CD4-positive, alpha-beta memory T cell (primary cell): ENCODE measurements around the gene RITA1. TPM values are rescaled to one million over a fixed set of nuclear protein-coding genes. Genes with fewer than 3 reads are reported as not detected.
"Not testable (repeated sequence)": the region's sequence is repeated elsewhere in the genome, so short reads cannot be mapped to it uniquely, and the experiment has no call there.

Source experiments
- CTCF ChIA-PET: fragments of 350-600 bp; sonication (Branson Sonifier 250); formaldehyde crosslinking; loops from one replicate; lab custom pipeline; 2021; ENCODE audit warnings: inconsistent platforms; ENCODE audit not compliant: partially characterized antibody; lab: Charles Lee
- POLR2A ChIA-PET: fragments of 350-600 bp; sonication (Branson Sonifier 250); formaldehyde crosslinking; loops from one replicate; lab custom pipeline; 2021; ENCODE audit not compliant: partially characterized antibody; lab: Charles Lee
- DNase-seq, 5 donors: peaks; one replicate each; pipeline versions ENCODE4 v3.0.0 to v3.0.0-alpha.2; 2020 to 2022; ENCODE audit warnings: mixed read lengths in 1 of 5
- H3K27ac ChIP-seq: one replicate; pipeline ENCODE4 v1.7.0; 2013; ENCODE audit warnings: low read depth, low read length
- H3K27me3 ChIP-seq: 2 replicates; pipeline ENCODE4 v1.7.0; 2013; ENCODE audit warnings: mild to moderate bottlenecking, low read length, moderate library complexity; ENCODE audit not compliant: insufficient read depth
- H3K36me3 ChIP-seq: 2 replicates; pipeline ENCODE4 v1.7.0; 2013; ENCODE audit warnings: mild to moderate bottlenecking, low read length, moderate library complexity; ENCODE audit not compliant: insufficient read depth
- H3K4me1 ChIP-seq: 2 replicates; pipeline ENCODE4 v1.7.0; 2013; ENCODE audit warnings: mild to moderate bottlenecking, low read length, moderate library complexity; ENCODE audit not compliant: insufficient read depth
- H3K4me3 ChIP-seq, 2 donors: one replicate each; pipeline ENCODE4 v1.7.0; 2013; ENCODE audit warnings: low read length in 2 of 2, mild to moderate bottlenecking in 1 of 2
- H3K9me3 ChIP-seq, 2 donors: one replicate each; pipeline ENCODE4 v1.7.0; 2013; ENCODE audit warnings: low read length in 2 of 2, control low read depth in 1 of 2; ENCODE audit not compliant: control insufficient read depth in 1 of 2
- H3K27ac Mint-ChIP-seq, 7 donors: one replicate each; pipeline ENCODE4 v1.8.0; 2020 to 2021; ENCODE audit warnings: mixed read lengths in 7 of 7, mild to moderate bottlenecking in 6 of 7, inconsistent platforms in 3 of 7, moderate library complexity in 3 of 7
- H3K27me3 Mint-ChIP-seq, 2 donors: one replicate each; pipeline ENCODE4 v1.8.0; 2020 to 2021; ENCODE audit warnings: mixed read lengths in 2 of 2
- H3K36me3 Mint-ChIP-seq, 2 donors: one replicate each; pipeline ENCODE4 v1.8.0; 2020 to 2021; ENCODE audit warnings: mixed read lengths in 2 of 2, inconsistent platforms in 1 of 2, mild to moderate bottlenecking in 1 of 2
- H3K4me1 Mint-ChIP-seq, 4 donors: one replicate each; pipeline ENCODE4 v1.8.0; 2020 to 2021; ENCODE audit warnings: mixed read lengths in 4 of 4, mild to moderate bottlenecking in 1 of 4
- H3K4me3 Mint-ChIP-seq, 8 donors: one replicate each; pipeline ENCODE4 v1.8.0; 2020 to 2021; ENCODE audit warnings: mixed read lengths in 8 of 8, mild to moderate bottlenecking in 7 of 8, moderate library complexity in 6 of 8, inconsistent platforms in 3 of 8
- H3K9me3 Mint-ChIP-seq, 8 donors: one replicate each; pipeline ENCODE4 v1.8.0; 2020 to 2021; ENCODE audit warnings: mixed read lengths in 8 of 8, mild to moderate bottlenecking in 5 of 8, inconsistent platforms in 3 of 8, moderate library complexity in 1 of 8
- intact Hi-C: fragments of 100-400 bp; cut with micrococcal nuclease; formaldehyde crosslinking; loops from one replicate; pipeline ENCODE4 v1.15.1; 2023
- polyA plus RNA-seq, 2 donors: library from polyadenylated mRNA; unstranded; fragments of 300-500 nt; fragmentation: Illumina TruSeq; gene quantifications; one replicate each; pipeline ENCODE4 v1.2.3, GENCODE V29; 2021
- total RNA-seq, 2 experiments: library from RNA; stranded (reverse); gene quantifications; one replicate each; pipeline ENCODE4 v1.2.3, GENCODE V29; 2021

The RITA1 gene
- total and polyA plus RNA-seq, 4 experiments from 2014 or later, result 12.8 to 25.9 (median 16.8) TPM

DNA sequence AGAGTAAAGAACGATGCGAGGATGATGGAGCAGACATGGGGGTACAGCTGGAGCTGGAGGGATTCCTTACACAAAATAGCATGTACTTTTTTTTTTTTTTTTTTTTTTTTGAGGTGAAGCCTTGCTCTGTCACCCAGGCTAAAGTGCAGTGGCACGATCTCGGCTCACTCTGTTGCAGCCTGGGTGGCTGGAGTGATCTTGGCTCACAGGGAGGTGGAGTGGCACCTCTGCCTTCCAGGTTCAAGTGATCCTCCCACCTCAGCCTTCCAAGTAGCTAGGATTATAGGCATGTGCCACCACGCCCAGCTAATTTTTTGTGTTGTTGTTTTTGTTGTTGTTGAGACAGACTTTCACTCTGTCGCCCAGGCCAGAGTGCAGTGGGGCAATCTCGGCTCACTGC, 44.8 kb upstream of the RITA1 start:
- Mint-ChIP-seq H3K9me3 (no peaks in the 10 kb centered on the region), H3K27ac (no peak overlapping the region), H3K36me3 (no peaks in the 10 kb centered on the region), H3K4me3 (no peak overlapping the region), H3K27me3 (peaks cover 3% of the 10 kb centered on the region in 2 donors), H3K4me1 (peaks cover 4 to 14% (median 10%) of the 10 kb centered on the region in 4 donors)
- H3K4me1 ChIP-seq, result peaks cover 12% of the 10 kb centered on the region
- no peaks in the 10 kb centered on the region for H3K36me3 ChIP-seq
- H3K27ac ChIP-seq, result no peak overlapping the region
- intact Hi-C loops, result no loop called here
- H3K9me3 ChIP-seq, result no peaks in the 10 kb centered on the region
- POLR2A ChIA-PET, result no interaction called here
- CTCF ChIA-PET, result no interaction called here
- no peak for DNase-seq
- H3K4me3 ChIP-seq, result no peak overlapping the region
- H3K27me3 ChIP-seq, result no peaks in the 10 kb centered on the region

DNA sequence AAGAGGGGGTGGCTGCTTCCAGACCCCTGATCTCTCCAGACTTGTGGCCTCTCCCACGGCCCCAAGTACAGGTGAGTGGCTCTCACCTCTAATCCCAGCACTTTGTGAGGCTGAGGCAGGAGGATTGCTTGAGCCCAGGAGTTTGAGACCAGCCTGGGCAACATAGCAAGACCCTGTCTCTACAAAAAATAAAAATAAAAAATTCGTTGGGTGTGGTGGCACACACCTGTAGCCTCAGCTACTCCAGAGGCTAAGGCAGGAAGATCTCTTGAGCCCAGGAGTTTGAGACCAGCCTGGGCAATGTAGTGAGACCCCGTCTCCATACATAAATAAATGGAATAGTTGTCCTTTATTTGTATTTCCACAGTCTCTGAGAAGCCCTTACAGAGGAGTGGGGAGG, 43.8 kb upstream of the RITA1 start:
- H3K4me1 ChIP-seq, H3K27me3 ChIP-seq, H3K4me1 Mint-ChIP-seq, CTCF ChIA-PET, H3K4me3 ChIP-seq, POLR2A ChIA-PET, DNase-seq, H3K9me3 Mint-ChIP-seq, H3K27me3 Mint-ChIP-seq, H3K27ac Mint-ChIP-seq, H3K27ac ChIP-seq, H3K36me3 ChIP-seq, H3K9me3 ChIP-seq, intact Hi-C loops, H3K36me3 Mint-ChIP-seq, H3K4me3 Mint-ChIP-seq: not testable (repeated sequence)

DNA sequence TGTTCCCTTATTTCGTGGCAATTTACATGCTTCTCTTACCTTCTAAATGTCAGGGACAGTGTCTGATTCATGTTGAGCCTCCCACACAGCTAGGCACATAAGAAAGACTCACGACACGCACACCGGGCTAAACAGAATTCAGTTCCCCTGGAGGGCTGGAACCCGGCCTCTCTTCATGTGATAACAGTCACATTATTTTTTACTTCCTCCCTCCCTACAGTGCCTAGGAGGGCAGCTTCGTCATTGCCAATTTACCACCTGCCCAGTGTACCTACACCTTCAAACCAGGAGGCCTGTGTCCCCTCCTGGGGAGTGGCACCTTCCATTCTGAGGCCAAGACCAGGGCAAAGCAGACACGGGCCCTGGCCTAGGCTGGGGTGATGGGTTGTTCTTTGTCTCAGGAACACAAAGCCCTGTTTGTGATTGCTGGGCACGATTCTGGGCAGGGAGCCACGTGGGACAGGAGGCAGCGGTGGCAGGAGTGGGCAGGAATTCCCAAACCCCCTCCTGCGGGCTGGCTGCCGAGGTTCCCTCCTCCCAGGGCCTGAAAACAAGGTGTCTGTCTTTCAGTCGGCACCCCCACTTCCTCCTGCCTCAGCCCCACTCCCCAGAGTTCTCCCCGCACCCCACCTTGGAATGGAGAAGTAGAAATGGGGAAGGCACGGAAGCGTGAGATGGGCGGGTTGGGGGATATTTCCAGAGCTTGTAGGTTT, 43.2 kb upstream of the RITA1 start:
- peaks cover under 1 to 4% of the 10 kb centered on the region in 2 donors for H3K27me3 Mint-ChIP-seq
- no peak overlapping the region for H3K4me3 Mint-ChIP-seq

DNA sequence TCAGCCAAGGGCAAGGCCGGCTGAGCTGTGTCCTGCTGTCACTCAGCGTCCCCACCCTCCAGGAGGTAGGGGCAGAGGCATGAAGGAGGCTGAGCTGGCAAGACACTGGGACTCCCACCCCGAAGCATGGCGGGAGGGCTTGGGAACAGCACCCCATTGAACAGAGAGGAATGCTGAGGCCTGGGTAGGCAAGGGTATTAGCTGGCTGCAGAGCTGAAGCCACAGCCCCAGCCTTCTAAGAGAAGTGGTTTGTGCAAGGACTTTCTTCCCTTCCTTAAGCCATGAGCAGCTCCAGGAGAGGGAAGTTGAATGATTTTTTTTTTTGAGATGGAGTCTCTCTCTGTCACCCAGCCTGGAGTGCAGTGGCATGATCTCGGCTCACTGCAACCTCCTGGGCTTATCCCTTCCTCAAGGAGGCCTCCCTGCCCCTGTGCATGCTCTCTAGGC, 42.6 kb upstream of the RITA1 start:
- CTCF ChIA-PET, result no interaction called here
- Histone ChIP-seq H3K4me3 (no peak overlapping the region), H3K36me3 (no peaks in the 10 kb centered on the region), H3K9me3 (no peaks in the 10 kb centered on the region), H3K4me1 (no peaks in the 10 kb centered on the region), H3K27me3 (no peaks in the 10 kb centered on the region), H3K27ac (no peak overlapping the region)
- H3K27ac Mint-ChIP-seq, result no peak overlapping the region
- no peak for DNase-seq
- intact Hi-C loops, result no loop called here
- H3K27me3 Mint-ChIP-seq, result peaks cover 1 to 4% of the 10 kb centered on the region in 2 donors
- no peak overlapping the region for H3K4me3 Mint-ChIP-seq
- POLR2A ChIA-PET, result no interaction called here
- H3K36me3 Mint-ChIP-seq, result no peaks in the 10 kb centered on the region
- no peaks in the 10 kb centered on the region for H3K4me1 Mint-ChIP-seq
- peaks cover 0 to 10% (median 5%) of the 10 kb centered on the region in 8 donors for H3K9me3 Mint-ChIP-seq

More for the DNA sequence above, 43.2 kb upstream of the RITA1 start:
- ChIA-PET CTCF (no interaction called here), POLR2A (no interaction called here)
- intact Hi-C loops, result no loop called here
- Mint-ChIP-seq H3K9me3 (peaks cover 0 to 8% (median 3%) of the 10 kb centered on the region in 8 donors), H3K27ac (no peak overlapping the region), H3K4me1 (no peaks in the 10 kb centered on the region), H3K36me3 (no peaks in the 10 kb centered on the region)
- Histone ChIP-seq H3K4me1 (no peaks in the 10 kb centered on the region), H3K36me3 (no peaks in the 10 kb centered on the region), H3K4me3 (no peak overlapping the region), H3K27ac (no peak overlapping the region), H3K27me3 (no peaks in the 10 kb centered on the region), H3K9me3 (no peaks in the 10 kb centered on the region)
- no peak for DNase-seq

DNA sequence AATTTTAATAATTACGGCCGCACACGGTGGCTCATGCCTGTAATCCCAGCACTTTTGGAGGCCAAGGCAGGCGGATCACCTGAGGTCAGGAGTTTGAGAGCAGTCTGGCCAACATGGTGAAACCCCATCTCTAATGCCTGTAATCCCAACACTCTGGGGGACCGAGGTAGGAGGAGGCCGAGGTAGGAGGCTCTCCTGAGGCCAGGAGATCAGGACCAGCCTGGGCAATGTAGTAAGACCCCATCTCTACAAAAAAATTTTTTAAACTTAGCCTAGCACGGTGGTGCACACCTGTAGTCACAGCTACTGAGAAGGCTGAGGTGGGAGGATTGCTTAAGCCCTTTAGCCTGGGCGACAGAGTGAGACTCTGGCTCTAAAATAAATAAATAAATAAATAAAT, 41.6 kb upstream of the RITA1 start:
- Histone ChIP-seq H3K27me3 (no peaks in the 10 kb centered on the region), H3K4me1 (no peaks in the 10 kb centered on the region), H3K4me3 (no peak overlapping the region), H3K9me3 (no peaks in the 10 kb centered on the region), H3K36me3 (no peaks in the 10 kb centered on the region), H3K27ac (no peak overlapping the region)
- no peaks in the 10 kb centered on the region for H3K36me3 Mint-ChIP-seq
- no peaks in the 10 kb centered on the region for H3K4me1 Mint-ChIP-seq
- H3K27me3 Mint-ChIP-seq, result peaks cover 1 to 4% of the 10 kb centered on the region in 2 donors
- DNase-seq, result no peak
- POLR2A ChIA-PET, result no interaction called here
- H3K27ac Mint-ChIP-seq, result no peak overlapping the region
- intact Hi-C loops, result no loop called here
- CTCF ChIA-PET, result no interaction called here
- H3K4me3 Mint-ChIP-seq, result no peak overlapping the region
- peaks cover 0 to 10% (median 5%) of the 10 kb centered on the region in 8 donors for H3K9me3 Mint-ChIP-seq

DNA sequence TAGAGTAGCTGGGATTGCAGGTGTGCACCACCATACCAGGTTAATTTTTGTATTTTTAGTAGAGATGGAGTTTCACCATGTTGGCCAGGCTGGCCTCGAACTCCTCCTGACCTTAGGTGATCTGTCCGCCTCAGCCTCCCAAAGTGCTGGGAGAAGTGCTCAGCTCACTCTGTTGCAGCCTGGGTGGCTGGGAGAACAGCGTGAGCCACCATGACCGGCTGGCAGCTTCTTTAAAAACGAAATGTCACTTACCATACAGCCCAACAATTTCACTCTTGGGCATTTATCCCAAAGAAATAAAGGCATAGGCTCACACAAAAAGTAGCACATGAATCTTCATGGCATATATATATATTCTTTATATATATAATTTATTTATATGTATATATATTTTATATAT, 40.7 kb upstream of the RITA1 start:
- CTCF ChIA-PET, result interaction anchor here (0.9 kb wide), 1 partner anchor 9 kb away, joined by 3 read pairs; the partner anchor contains the start of gene RASAL1
- H3K4me1 Mint-ChIP-seq, result peaks cover 0 to under 1% (median 0%) of the 10 kb centered on the region in 4 donors
- no peaks in the 10 kb centered on the region for H3K36me3 Mint-ChIP-seq
- peaks cover 2 to 4% of the 10 kb centered on the region in 2 donors for H3K27me3 Mint-ChIP-seq
- Histone ChIP-seq H3K4me1 (no peaks in the 10 kb centered on the region), H3K27me3 (no peaks in the 10 kb centered on the region), H3K9me3 (no peaks in the 10 kb centered on the region), H3K27ac (no peak overlapping the region), H3K4me3 (no peak overlapping the region), H3K36me3 (no peaks in the 10 kb centered on the region)
- POLR2A ChIA-PET, result no interaction called here
- DNase-seq, result no peak
- peaks cover 0 to 10% (median 5%) of the 10 kb centered on the region in 8 donors for H3K9me3 Mint-ChIP-seq
- H3K27ac Mint-ChIP-seq, result no peak overlapping the region
- intact Hi-C loops, result no loop called here
- H3K4me3 Mint-ChIP-seq, result no peak overlapping the region

DNA sequence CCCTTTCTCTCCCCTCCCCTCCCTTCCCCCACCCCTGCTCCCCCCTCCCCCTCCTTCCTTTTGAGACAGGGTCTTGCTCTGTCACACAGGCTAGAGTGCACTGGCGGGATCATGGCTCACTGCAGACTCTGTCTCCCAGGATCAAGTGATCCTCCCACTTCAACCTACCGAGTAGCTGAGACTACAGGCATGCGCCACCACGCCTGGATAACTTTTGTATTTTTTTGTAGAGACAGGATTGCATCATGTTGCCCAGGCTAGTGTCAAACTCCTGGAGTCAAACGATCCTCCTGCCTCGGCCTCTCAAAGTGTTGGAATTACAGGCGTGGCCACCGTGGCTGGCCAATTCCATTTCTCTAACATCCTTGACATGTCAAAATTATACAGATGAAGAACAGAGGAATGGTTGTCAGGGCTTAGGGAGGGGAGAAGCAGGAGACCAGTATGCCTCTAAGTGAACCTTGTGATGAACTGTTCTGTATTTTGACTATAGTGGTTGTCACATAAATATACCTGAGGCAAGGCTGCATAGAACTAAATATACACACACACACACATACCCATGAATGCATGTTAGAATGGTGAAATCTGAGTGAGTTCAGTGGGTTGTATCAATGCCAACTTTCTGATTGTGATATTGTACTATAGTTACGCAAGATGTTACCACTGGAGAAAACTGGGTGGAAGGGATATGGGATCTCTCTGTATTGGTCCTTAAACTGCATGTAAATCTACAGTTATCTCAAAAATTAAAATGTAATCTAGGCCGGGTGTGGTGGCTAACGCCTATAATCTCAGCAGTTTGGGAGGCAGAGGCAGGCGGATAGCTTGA, 39.6 kb upstream of the RITA1 start:
- Mint-ChIP-seq H3K27me3 (peaks cover 3 to 4% of the 10 kb centered on the region in 2 donors), H3K4me3 (peak overlapping the region in 1 of 8 donors; percentile 4), H3K9me3 (peaks cover 0 to 10% (median 5%) of the 10 kb centered on the region in 8 donors), H3K36me3 (no peaks in the 10 kb centered on the region), H3K27ac (no peak overlapping the region), H3K4me1 (peaks cover 0 to 2% (median 0%) of the 10 kb centered on the region in 4 donors)
- Histone ChIP-seq H3K4me3 (no peak overlapping the region), H3K4me1 (no peaks in the 10 kb centered on the region), H3K27me3 (no peaks in the 10 kb centered on the region), H3K36me3 (no peaks in the 10 kb centered on the region), H3K9me3 (no peaks in the 10 kb centered on the region), H3K27ac (no peak overlapping the region)
- CTCF ChIA-PET, result interaction anchor here (0.7 to 0.9 kb wide), 3 partner anchors 7 to 19 kb away, joined by 3 read pairs; partner anchors contain the start of gene RASAL1
- no peak for DNase-seq
- intact Hi-C loops, result no loop called here
- POLR2A ChIA-PET, result no interaction called here
